ENCODE measurements around the gene JMJD1C.

JMJD1C gene

DNA sequence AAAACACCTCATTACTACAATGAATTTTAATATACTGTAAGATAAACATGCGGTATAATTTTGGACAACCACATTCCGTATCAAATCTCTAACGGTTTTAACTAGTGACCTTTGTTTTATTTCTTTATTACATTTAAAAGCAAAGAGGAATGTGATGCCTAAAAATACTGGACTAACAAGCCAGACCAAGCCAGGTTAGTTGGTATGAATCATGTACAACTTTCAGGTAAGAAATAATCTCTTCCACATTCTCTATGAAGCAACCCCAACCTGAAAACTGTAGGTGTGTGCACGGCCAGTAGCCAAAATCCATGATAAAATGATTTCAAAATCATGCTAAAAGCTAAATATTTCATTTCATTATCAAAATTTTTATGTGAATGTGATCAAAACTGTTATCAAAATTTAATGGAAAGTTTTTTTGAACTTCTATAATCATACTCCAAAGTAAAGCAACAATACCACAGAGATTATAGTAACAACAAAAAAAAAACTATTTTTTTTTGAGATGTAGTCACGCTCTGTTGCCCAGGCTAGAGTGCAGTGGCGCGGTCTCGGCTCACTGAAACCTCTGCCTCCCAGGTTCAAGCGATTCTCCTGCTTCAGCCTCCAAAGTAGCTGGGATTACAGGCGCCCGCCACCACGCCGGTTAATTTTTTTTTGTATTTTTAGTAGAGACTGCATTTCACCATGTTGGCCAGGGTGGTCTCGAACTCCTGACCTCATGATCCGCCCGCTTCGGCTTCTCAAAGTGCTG, 205.5 kb downstream of the JMJD1C start:
- in situ Hi-C loops (cut with MboI; ENCODE audit: low sequenced_read_pairs, unreplicated experiment): no loop called here
- DNase-seq (ENCODE audit: low spot score): no peak
- TF ChIP-seq, protein P1, sequence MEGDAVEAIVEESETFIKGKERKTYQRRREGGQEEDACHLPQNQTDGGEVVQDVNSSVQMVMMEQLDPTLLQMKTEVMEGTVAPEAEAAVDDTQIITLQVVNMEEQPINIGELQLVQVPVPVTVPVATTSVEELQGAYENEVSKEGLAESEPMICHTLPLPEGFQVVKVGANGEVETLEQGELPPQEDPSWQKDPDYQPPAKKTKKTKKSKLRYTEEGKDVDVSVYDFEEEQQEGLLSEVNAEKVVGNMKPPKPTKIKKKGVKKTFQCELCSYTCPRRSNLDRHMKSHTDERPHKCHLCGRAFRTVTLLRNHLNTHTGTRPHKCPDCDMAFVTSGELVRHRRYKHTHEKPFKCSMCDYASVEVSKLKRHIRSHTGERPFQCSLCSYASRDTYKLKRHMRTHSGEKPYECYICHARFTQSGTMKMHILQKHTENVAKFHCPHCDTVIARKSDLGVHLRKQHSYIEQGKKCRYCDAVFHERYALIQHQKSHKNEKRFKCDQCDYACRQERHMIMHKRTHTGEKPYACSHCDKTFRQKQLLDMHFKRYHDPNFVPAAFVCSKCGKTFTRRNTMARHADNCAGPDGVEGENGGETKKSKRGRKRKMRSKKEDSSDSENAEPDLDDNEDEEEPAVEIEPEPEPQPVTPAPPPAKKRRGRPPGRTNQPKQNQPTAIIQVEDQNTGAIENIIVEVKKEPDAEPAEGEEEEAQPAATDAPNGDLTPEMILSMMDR (IDR thresholded peaks at IDR 0.05; ENCODE audit: borderline replicate concordance, control extremely low read depth, extremely low read depth, insufficient read depth, missing control alignments): no peak

DNA sequence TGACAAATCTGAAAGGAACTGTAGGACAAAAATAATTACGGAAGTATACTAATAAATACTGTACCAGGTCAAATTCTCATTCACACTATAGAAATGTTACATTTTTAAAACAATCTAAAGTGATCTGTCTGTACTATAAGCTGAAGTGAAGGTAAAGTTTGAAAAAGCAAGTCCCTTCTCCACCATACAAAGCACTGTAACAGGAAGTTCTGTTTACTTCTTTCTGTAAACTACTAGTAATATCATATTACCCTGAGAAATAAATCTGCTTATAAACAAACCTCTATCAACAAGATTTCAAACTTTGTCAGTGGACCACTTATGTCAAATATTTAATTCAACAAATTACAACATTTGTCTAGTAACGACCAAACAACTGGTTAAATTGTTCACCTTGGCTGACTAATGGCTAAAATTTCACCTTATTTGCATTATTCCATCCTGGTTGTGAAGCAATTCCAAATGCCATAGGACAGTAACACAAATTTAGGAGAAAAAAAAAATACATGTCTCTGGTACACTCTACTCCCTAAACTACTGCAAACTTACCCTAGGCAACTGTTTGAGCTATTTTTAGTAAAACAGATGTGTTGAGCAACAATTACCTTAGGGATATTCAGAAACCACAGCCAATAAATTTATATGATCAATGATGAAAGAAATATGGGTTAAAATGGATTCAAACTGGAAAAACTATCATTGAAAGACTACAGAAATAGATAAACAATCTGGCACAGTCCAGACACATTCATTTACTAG, 206.7 kb downstream of the JMJD1C start:
- DNase-seq (ENCODE audit: low spot score): no peak
- TF ChIP-seq, protein P1 (IDR thresholded peaks at IDR 0.05; ENCODE audit: borderline replicate concordance, control extremely low read depth, extremely low read depth, insufficient read depth, missing control alignments): no peak
- in situ Hi-C loops (cut with MboI; ENCODE audit: low sequenced_read_pairs, unreplicated experiment): no loop called here

DNA sequence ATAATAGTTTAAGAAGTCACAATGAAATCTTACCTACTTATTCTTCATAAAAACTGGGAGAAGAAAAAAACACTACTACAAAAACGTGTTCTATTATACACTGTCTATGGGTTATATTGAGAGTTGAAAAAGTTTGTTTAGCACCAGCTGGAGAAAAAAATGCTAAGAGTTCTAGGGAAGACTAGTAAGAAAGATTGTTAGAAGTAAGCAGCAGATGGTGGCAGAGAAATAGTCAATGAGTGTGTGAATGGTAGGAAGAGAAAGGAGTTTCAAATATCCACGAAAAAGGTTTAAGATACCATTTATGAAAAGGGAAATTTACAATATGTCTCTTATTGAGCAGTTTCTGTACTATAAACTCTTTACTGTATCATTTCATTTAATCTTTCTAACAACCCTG, 208.0 kb downstream of the JMJD1C start:
- TF ChIP-seq, protein P1 (IDR thresholded peaks at IDR 0.05; ENCODE audit: borderline replicate concordance, control extremely low read depth, extremely low read depth, insufficient read depth, missing control alignments): no peak
- in situ Hi-C loops (cut with MboI; ENCODE audit: low sequenced_read_pairs, unreplicated experiment): no loop called here
- DNase-seq (ENCODE audit: low spot score): no peak

DNA sequence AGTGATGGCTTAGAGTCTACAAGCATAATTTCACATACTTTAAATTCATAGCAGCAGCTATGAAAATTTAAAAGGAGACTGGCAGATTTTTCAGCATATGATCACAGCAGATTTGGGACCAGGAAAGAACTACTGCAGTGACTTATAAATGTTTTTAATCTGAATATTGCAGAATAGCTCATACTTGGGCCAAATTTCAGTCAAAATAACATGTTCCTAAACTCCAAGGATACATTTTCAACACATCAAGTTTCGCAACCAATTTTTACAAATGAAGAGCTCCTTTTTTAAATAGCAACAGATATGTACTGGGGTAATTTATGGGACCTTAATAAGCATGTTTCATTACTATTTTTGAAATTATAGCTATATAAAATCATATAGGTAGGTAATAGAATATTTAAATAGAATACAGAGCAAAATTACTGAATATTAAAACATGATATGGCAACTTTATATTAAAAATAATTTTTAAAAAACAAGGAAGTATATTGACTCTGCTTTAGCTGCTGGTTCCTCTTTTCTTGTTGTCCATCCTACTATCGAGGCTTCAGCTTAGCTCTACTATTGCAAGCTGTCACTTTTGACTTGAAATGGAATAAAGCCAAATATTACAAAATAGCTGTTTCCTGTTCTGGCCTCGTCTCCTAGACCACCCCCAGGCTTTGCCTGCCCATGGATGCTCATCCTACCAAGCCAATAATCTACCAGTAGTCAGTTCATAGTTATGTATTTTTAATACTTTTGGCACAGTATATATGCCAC, 209.6 kb downstream of the JMJD1C start:
- TF ChIP-seq, protein P1 (IDR thresholded peaks at IDR 0.05; ENCODE audit: borderline replicate concordance, control extremely low read depth, extremely low read depth, insufficient read depth, missing control alignments): no peak
- in situ Hi-C loops (cut with MboI; ENCODE audit: low sequenced_read_pairs, unreplicated experiment): no loop called here
- no peak for DNase-seq (ENCODE audit: low spot score)

DNA sequence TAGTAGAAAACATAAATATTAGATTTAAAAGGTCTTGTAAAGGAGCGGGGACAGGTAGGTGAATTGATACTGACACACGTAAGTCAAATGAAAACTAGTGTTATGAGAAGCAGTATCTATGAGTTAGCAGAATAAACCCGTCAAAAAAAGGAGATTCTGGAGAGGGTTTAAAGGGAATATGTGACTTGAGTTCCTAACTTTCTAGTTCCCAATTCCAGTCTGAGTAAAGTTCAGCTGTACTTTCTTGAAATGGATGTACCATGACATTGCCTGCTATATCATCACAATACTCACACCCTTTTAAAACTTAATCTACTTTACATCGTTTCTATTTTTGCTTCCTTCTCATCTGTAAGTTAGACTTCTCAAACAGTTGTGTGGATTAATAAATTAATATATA, 210.5 kb downstream of the JMJD1C start:
- DNase-seq (ENCODE audit: low spot score): no peak
- TF ChIP-seq, protein P1 (IDR thresholded peaks at IDR 0.05; ENCODE audit: borderline replicate concordance, control extremely low read depth, extremely low read depth, insufficient read depth, missing control alignments): no peak
- in situ Hi-C loops (cut with MboI; ENCODE audit: low sequenced_read_pairs, unreplicated experiment): no loop called here

DNA sequence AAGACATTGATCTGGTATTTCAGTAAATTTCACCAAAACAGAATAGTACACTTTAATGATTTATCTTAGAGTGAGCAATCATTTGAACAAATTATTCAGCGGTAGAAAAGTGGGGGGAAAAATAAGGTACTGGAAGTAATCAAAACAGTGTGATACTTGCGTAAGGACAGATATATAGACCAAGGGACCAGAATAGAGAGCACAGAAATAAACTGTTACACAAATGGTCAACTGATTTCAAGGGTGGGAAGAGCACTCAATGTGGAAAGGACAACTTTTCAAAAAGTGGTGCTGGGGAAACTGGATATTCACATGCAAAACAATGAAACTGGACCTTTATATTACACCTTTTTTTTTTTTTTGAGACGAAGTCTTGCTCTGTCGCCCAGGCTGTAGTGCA, 212.7 kb downstream of the JMJD1C start:
- DNase-seq (ENCODE audit: low spot score): no peak
- in situ Hi-C loops (cut with MboI; ENCODE audit: low sequenced_read_pairs, unreplicated experiment): no loop called here
- TF ChIP-seq, protein P1 (IDR thresholded peaks at IDR 0.05; ENCODE audit: borderline replicate concordance, control extremely low read depth, extremely low read depth, insufficient read depth, missing control alignments): no peak

Measured in GM13976 (cell line).